Panc1 (cell line): ENCODE results near the gene ATP6V0A4.

Experiments used
- CTCF ChIP-seq: fragments of 450-650 bp; IDR thresholded peaks from 2 replicates; pipeline ENCODE4 v1.5.1; 2017; ENCODE audit warnings: mild to moderate bottlenecking
- TCF7L2 ChIP-seq: IDR thresholded peaks from 2 replicates; pipeline ENCODE4 v1.6.1; 2011; ENCODE audit warnings: mild to moderate bottlenecking, low read depth, low read length, inconsistent platforms

- TF ChIP-seq CTCF, result no peak
- TF ChIP-seq TCF7L2, result no peak
Measured at GRCh38 chr7:138695106-138695505, 102.9 kb downstream of the ATP6V0A4 start.
